Osteocyte (in vitro differentiated cells): Measurements from ENCODE around the gene ARID5B. TPM values are rescaled to one million over a fixed set of nuclear protein-coding genes. Genes with fewer than 3 reads are reported as not detected.

ENCODE experiments used
- DNase-seq: peaks from one replicate; pipeline ENCODE4 v3.0.0; 2021; ENCODE audit warnings: mixed read lengths; ENCODE audit not compliant: unreplicated experiment; ENCODE audit errors: extremely low spot score
- H3K27ac Mint-ChIP-seq: one replicate; pipeline ENCODE4 v1.8.0; 2021; ENCODE audit warnings: mild to moderate bottlenecking, mixed read lengths; ENCODE audit not compliant: unreplicated experiment
- H3K27me3 Mint-ChIP-seq: one replicate; pipeline ENCODE4 v1.8.0; 2021; ENCODE audit warnings: mixed read lengths; ENCODE audit not compliant: unreplicated experiment
- H3K36me3 Mint-ChIP-seq: one replicate; pipeline ENCODE4 v1.8.0; 2021; ENCODE audit warnings: mixed read lengths; ENCODE audit not compliant: unreplicated experiment
- H3K4me1 Mint-ChIP-seq: one replicate; pipeline ENCODE4 v1.8.0; 2021; ENCODE audit warnings: mixed read lengths; ENCODE audit not compliant: unreplicated experiment
- H3K4me3 Mint-ChIP-seq: one replicate; pipeline ENCODE4 v1.8.0; 2021; ENCODE audit warnings: mild to moderate bottlenecking, moderate library complexity, mixed read lengths; ENCODE audit not compliant: unreplicated experiment
- H3K9me3 Mint-ChIP-seq: one replicate; pipeline ENCODE4 v1.8.0; 2021; ENCODE audit warnings: mixed read lengths; ENCODE audit not compliant: unreplicated experiment
- total RNA-seq: library from RNA; stranded (reverse); gene quantifications from 2 replicates; pipeline ENCODE4 v1.2.1, GENCODE V29; 2021
- TF ChIP-seq, protein P1 (sequence below): fragments of 200-600 bp; sonication (generic); IDR thresholded peaks from 2 replicates; pipeline ENCODE4 v1.5.0; 2021; ENCODE audit warnings: antibody characterized with exemption, mild to moderate bottlenecking, moderate library complexity

The ARID5B gene
- total RNA-seq, 1 donor from 2014 or later = 89.4 TPM

DNA sequence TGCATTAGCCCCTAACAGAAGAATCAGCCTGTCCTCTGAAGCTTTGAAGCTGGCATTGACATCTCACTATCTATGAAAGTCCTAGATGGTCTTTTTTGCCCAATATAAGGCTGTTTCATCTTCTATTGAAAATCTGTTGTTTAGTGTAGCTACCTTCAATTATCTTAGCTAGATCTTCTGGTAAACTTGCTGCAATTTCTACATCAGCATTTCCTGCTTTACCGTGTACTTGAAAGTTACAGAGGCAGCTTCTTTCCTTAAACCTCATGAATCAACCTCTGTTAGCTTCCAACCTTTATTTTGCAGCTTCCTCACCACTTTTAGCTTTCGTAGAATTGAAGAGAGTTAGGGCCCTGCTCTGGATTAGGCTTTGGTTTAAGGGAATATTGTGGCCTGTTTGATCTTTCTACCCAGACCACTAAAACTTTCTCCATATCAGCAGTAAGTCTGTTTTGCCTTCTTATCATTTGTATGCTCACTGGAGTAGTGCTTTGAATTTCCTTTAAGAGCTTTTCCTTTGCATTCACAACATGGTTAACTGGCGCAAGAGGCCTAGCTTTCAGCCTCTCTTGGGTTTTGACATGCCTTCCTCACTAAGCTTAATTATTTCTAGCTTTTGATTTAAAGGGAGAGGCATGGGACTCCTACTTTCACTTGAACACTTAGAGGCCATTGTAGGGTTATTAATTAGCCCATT, 32.5 kb downstream of the ARID5B start:
- peaks cover 8% of the 10 kb centered on the region for H3K9me3 Mint-ChIP-seq
- H3K27me3 Mint-ChIP-seq = no peaks in the 10 kb centered on the region
- H3K36me3 Mint-ChIP-seq = peaks cover 22% of the 10 kb centered on the region
- TF ChIP-seq, protein P1, sequence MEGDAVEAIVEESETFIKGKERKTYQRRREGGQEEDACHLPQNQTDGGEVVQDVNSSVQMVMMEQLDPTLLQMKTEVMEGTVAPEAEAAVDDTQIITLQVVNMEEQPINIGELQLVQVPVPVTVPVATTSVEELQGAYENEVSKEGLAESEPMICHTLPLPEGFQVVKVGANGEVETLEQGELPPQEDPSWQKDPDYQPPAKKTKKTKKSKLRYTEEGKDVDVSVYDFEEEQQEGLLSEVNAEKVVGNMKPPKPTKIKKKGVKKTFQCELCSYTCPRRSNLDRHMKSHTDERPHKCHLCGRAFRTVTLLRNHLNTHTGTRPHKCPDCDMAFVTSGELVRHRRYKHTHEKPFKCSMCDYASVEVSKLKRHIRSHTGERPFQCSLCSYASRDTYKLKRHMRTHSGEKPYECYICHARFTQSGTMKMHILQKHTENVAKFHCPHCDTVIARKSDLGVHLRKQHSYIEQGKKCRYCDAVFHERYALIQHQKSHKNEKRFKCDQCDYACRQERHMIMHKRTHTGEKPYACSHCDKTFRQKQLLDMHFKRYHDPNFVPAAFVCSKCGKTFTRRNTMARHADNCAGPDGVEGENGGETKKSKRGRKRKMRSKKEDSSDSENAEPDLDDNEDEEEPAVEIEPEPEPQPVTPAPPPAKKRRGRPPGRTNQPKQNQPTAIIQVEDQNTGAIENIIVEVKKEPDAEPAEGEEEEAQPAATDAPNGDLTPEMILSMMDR = no peak
- peak overlapping the region; percentile 10 for H3K27ac Mint-ChIP-seq
- no peak for DNase-seq
- H3K4me1 Mint-ChIP-seq = peaks cover 29% of the 10 kb centered on the region
- no peak overlapping the region for H3K4me3 Mint-ChIP-seq

DNA sequence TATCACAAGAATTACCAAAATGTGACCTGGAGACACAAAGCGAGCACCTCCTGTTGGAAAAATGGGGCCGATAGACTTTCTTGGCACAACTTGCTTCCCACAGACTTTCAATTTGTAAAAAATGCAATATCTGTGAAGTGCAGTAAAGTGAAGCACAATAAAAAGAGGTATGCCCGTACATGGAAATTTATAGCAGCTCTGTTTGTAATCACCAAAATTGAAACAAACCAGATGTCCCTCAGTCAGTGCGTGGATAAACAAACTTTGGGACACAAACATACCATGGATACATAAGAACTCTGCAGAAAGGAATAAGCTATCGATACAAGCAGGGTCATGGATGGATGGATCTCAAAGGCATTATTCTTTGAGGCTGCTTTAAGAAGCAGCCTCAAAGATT, 33.6 kb downstream of the ARID5B start:
- Mint-ChIP-seq H3K4me3 (no peak overlapping the region), H3K27ac (no peak overlapping the region), H3K27me3 (no peaks in the 10 kb centered on the region), H3K9me3 (peaks cover 8% of the 10 kb centered on the region), H3K36me3 (peaks cover 19% of the 10 kb centered on the region), H3K4me1 (peaks cover 39% of the 10 kb centered on the region)
- no peak for DNase-seq
- TF ChIP-seq, protein P1 = no peak

DNA sequence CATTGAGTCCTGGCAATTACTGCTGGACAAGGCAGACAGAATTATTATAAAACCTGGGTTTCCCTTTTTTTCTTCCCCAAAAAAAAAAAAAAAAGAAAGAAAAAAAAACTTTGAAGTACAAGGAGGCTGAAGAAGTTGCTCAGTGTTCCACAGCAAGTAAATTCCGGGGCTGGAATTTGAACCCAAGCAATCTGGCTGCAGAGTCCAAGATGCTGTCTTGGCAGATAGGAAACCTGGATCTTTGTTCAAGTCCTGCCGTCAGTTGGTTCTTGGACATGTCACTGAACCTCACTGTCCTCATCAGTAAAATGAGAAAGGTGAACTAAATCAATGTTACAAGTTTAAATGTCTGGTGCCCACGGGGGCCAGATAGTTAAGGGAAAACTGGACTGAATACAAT, 35.3 kb downstream of the ARID5B start:
- no peaks in the 10 kb centered on the region for H3K27me3 Mint-ChIP-seq
- no peak overlapping the region for H3K4me3 Mint-ChIP-seq
- DNase-seq = no peak
- peaks cover 53% of the 10 kb centered on the region for H3K4me1 Mint-ChIP-seq
- H3K9me3 Mint-ChIP-seq = peaks cover 5% of the 10 kb centered on the region
- H3K36me3 Mint-ChIP-seq = peaks cover 27% of the 10 kb centered on the region
- peak overlapping the region; percentile 80 for H3K27ac Mint-ChIP-seq
- TF ChIP-seq, protein P1 = no peak

DNA sequence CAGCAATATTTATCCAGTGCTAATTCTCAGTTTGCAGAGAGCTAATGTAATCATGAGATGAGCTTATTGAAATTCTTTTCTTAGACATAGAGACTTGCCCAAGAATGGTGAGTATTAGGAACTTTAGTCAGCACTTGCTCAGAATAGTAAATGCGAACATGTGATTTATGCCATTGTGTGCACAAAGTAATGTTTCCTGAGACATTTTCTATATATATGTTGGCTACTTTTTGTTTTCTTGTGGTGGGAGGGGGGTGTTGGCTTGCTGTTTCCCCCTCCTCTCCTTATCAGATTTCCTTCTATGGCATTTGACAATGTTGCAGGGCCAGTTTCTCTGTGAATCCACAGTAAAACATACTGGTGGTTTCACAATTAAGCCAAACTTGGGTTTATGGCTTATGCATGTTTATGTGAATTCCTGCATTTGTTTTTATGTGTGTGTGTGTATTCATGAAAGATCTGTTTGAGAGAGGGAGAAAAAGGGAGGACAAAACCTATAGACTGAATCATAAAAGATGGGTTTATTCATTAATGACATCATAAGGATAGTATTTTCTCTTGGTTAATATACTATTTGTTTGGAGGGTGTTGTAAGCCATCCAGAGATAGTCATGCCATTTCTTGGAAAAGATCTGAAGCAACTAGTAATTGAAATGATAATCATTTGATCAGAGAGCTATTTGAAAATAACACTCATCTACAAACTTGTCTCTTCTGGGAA, 36.3 kb downstream of the ARID5B start:
- Mint-ChIP-seq H3K4me3 (no peak overlapping the region), H3K27me3 (no peaks in the 10 kb centered on the region), H3K27ac (peak overlapping the region; percentile 94), H3K36me3 (peaks cover 25% of the 10 kb centered on the region), H3K9me3 (peaks cover 5% of the 10 kb centered on the region), H3K4me1 (peaks cover 60% of the 10 kb centered on the region)
- no peak for DNase-seq
- TF ChIP-seq, protein P1 = no peak

DNA sequence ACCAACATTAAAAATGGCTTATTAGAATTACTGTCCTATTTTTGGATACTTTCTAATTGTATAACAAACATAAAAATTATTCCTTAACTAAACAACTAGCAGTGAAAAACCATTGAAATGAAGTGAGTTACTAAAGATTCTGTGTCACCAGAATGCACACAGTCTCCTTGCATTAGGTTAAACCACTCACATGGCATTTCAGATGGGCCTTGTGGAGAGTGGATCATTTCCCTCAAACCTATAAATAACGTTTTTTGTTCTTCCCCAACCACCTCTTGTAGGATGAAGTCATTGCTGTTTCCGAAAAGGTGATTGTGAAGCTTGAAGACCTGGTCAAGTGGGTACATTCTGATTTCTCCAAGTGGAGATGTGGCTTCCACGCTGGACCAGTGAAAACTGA, 38.4 kb downstream of the ARID5B start:
- Mint-ChIP-seq H3K9me3 (no peaks in the 10 kb centered on the region), H3K27me3 (no peaks in the 10 kb centered on the region), H3K4me1 (peaks cover 81% of the 10 kb centered on the region), H3K27ac (peak overlapping the region; percentile 94), H3K36me3 (peaks cover 18% of the 10 kb centered on the region), H3K4me3 (no peak overlapping the region)
- TF ChIP-seq, protein P1 = no peak
- DNase-seq = no peak
